Esophagus squamous epithelium (tissue), 5 donors: ENCODE data around the gene CATSPERE. TPM values are rescaled to one million over a fixed set of nuclear protein-coding genes. Genes with fewer than 3 reads are reported as not detected.
"Not testable (repeated sequence)": the region's sequence is repeated elsewhere in the genome, so short reads cannot be mapped to it uniquely, and the experiment has no call there.

Source experiments
- DNase-seq: peaks from one replicate; lab custom pipeline; 2025; lab: John Stamatoyannopoulos, UW
- H3K27ac ChIP-seq, 4 donors: fragments of 200-600 bp; sonication (generic); one replicate each; pipeline ENCODE4 v1.5.1; 2016 to 2019; ENCODE audit warnings: mild to moderate bottlenecking in 1 of 4
- H3K27me3 ChIP-seq, 4 donors: fragments of 200-600 bp; sonication (generic); 1 replicate in 3 of 4; 2 replicates in 1 of 4; pipeline versions ENCODE4 v1.5.1 to v1.6.0; 2017 to 2021; ENCODE audit warnings: antibody characterized with exemption in 1 of 4
- H3K36me3 ChIP-seq, 3 donors: fragments of 200-600 bp; sonication (generic); one replicate each; pipeline ENCODE4 v1.5.1; 2016 to 2019
- H3K4me1 ChIP-seq, 3 donors: fragments of 200-600 bp; sonication (generic); one replicate each; pipeline ENCODE4 v1.5.1; 2017 to 2019
- H3K4me3 ChIP-seq, 4 donors: fragments of 200-600 bp; sonication (generic); 1 replicate in 3 of 4; 2 replicates in 1 of 4; pipeline ENCODE4 v1.5.1; 2016 to 2019; ENCODE audit warnings: mild to moderate bottlenecking in 2 of 4, moderate library complexity in 1 of 4
- H3K9me3 ChIP-seq, 3 donors: fragments of 200-600 bp; sonication (generic); one replicate each; pipeline ENCODE4 v1.5.1; 2016 to 2019
- CTCF ChIP-seq, 6 experiments: fragments of 450-650 bp in 4 of 6; fragments of 200-600 bp in 2 of 6; sonication (generic) in 2 of 6; IDR thresholded peaks; one replicate each; pipeline ENCODE4 v1.5.1; 2016 to 2019; ENCODE audit warnings: antibody characterized with exemption in 6 of 6, mild to moderate bottlenecking in 4 of 6, moderate library complexity in 4 of 6
- POLR2A ChIP-seq, 4 donors: fragments of 450-650 bp; IDR thresholded peaks; one replicate each; pipeline ENCODE4 v1.6.1; 2017; ENCODE audit warnings: antibody characterized with exemption in 4 of 4, mild to moderate bottlenecking in 4 of 4, moderate library complexity in 3 of 4
- WGBS, 2 donors: methylation state at CpG; one replicate each; pipeline ENCODE4 v1.1.5; 2018; 5-methylcytosine and 5-hydroxymethylcytosine counted together
- intact Hi-C: fragments of 100-400 bp; cut with DNase I; formaldehyde crosslinking; loops from one replicate; pipeline ENCODE4 v1.15.0; 2022
- total RNA-seq, 4 donors: library from RNA; depleted of rRNA; stranded (reverse); fragments of >200 nt; gene quantifications; one replicate each; pipeline ENCODE4 v1.1.0, GENCODE V29; 2016
- donor health status: DM: yes; HTN: yes; CAD: no.

The CATSPERE gene
- total RNA-seq, 4 donors from 2014 or later, result 0.23 to 2.7 (median 0.44) TPM

GRCh38 chr1:244662599-244662998 lies 201.5 kb downstream of the CATSPERE start:
- H3K4me1 ChIP-seq, result peaks cover 0 to 28% (median 3%) of the 10 kb centered on the region in 3 donors
- H3K9me3 ChIP-seq, result no peaks in the 10 kb centered on the region
- no peak overlapping the region for H3K4me3 ChIP-seq
- intact Hi-C loops, result no loop called here
- no peaks in the 10 kb centered on the region for H3K27me3 ChIP-seq
- H3K36me3 ChIP-seq, result peaks cover 0 to 18% (median 0%) of the 10 kb centered on the region in 3 donors
- DNase-seq, result no peak
- TF ChIP-seq CTCF (IDR thresholded peaks at IDR 0.05) (no peak), POLR2A (IDR thresholded peaks at IDR 0.05) (no peak)
- no peak overlapping the region for H3K27ac ChIP-seq
- WGBS, 2 donors, result 78 to 80% methylated on average over 2 of the region's 2 CpGs

- Histone ChIP-seq H3K27me3 (no peaks in the 10 kb centered on the region), H3K36me3 (peaks cover 0 to 15% (median 0%) of the 10 kb centered on the region in 3 donors), H3K9me3 (no peaks in the 10 kb centered on the region), H3K4me3 (no peak overlapping the region), H3K27ac (no peak overlapping the region), H3K4me1 (peaks cover 0 to 13% (median 3%) of the 10 kb centered on the region in 3 donors)
- intact Hi-C loops, result no loop called here
- 87 to 93% methylated on average over 3 of the region's 3 CpGs for WGBS, 2 donors
- TF ChIP-seq POLR2A (IDR thresholded peaks at IDR 0.05) (no peak), CTCF (IDR thresholded peaks at IDR 0.05) (no peak)
- DNase-seq, result no peak
These were observed 203.3 kb downstream of the CATSPERE start for GRCh38 chr1:244664353-244664752.

DNA sequence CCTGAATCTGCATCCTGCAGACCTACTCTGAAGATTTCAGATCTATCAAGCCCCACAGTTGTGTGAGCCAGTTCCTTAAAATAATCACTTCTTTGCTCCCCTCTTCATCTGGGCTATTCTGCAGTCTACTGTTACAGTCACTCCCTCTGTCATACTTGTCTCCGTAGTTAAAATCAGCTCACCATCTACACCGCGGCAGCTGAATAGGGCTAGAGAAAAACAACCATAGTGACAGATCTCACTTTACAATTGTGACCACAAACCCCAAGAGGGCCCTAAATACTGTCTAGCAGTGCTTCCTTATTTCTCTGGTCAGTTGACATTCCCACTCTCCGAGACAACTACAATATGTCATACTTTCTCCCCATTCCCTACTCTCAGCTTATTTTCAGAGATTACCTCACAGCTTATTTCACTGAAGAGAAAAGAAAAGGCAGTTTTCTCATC lies 204.7 kb downstream of the CATSPERE start:
- intact Hi-C loops, result no loop called here
- no peak for TF ChIP-seq CTCF (IDR thresholded peaks at IDR 0.05)
- no peak for TF ChIP-seq POLR2A (IDR thresholded peaks at IDR 0.05)
- no peak for DNase-seq
- Histone ChIP-seq H3K36me3 (peaks cover 0 to 2% (median 0%) of the 10 kb centered on the region in 3 donors), H3K4me1 (peaks cover 0 to 8% (median 3%) of the 10 kb centered on the region in 3 donors), H3K27me3 (no peaks in the 10 kb centered on the region), H3K9me3 (no peaks in the 10 kb centered on the region), H3K27ac (no peak overlapping the region), H3K4me3 (no peak overlapping the region)
- WGBS, 2 donors, result 52 to 84% methylated on average over 4 of the region's 4 CpGs

DNA sequence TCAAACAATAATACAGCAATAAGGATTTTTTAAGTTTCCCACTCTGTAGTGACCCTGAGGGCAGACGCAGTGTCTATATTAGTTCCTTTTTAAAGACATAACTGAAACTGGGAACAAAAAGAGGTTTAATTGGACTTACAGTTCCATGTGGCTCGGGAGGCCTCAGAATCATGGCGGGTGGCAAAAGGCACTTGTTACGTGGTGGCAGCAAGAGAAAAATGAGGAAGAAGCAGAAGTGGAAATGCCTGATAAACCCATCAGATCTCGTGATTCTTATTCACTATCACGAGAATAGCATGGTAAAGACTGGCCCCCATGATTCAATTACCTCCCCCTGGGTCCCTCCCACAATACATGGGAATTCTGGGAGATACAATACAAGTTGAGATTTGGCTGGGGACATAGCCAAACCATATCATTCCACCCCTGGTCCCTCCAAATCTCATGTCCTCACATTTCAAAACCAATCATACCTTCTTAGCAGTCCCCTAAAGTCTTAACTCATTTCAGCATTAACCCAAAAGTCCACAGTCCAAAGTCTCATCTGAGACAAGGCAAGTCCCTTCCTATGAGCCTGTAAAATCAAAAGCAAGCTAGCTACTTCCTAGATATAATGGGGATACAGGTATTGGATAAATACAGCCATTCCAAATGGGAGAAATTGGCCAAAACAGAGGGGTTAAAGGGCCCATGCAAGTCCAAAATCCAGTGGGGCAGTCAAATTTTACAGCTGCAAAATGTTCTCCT lies 205.8 kb downstream of the CATSPERE start:
- H3K4me3 ChIP-seq, H3K27me3 ChIP-seq, intact Hi-C loops, H3K36me3 ChIP-seq, DNase-seq, H3K4me1 ChIP-seq, H3K9me3 ChIP-seq, H3K27ac ChIP-seq: not testable (repeated sequence)
- 91 to 94% methylated on average over 6 of the region's 6 CpGs for WGBS, 2 donors

- H3K27me3 ChIP-seq, result no peaks in the 10 kb centered on the region
- H3K36me3 ChIP-seq, result no peaks in the 10 kb centered on the region
- WGBS, 2 donors, result 77 to 95% methylated on average over 2 of the region's 2 CpGs
- H3K4me3 ChIP-seq, result no peak overlapping the region
- no peak for DNase-seq
- peaks cover 0 to 16% (median 3%) of the 10 kb centered on the region in 3 donors for H3K4me1 ChIP-seq
- H3K9me3 ChIP-seq, result no peaks in the 10 kb centered on the region
- intact Hi-C loops, result no loop called here
- TF ChIP-seq CTCF (IDR thresholded peaks at IDR 0.05) (no peak), POLR2A (IDR thresholded peaks at IDR 0.05) (no peak)
- no peak overlapping the region for H3K27ac ChIP-seq
These were observed 206.7 kb downstream of the CATSPERE start for GRCh38 chr1:244667797-244668196.
